HG02588 (cell line): ENCODE measurements around the gene CCDC154.
"Not testable (repeated sequence)": the region's sequence is repeated elsewhere in the genome, so short reads cannot be mapped to it uniquely, and the experiment has no call there.

Experiments
- ATAC-seq: cut with Tn5 transposase; IDR thresholded peaks from one replicate; pipeline ENCODE4 v1.9.1; 2021; ENCODE audit warnings: mild to moderate bottlenecking, moderate library complexity; ENCODE audit not compliant: unreplicated experiment

CCDC154 gene

GRCh38 chr16:1439699-1440074 is 4.7 kb downstream of the CCDC154 start:
- not testable (repeated sequence) for ATAC-seq

DNA sequence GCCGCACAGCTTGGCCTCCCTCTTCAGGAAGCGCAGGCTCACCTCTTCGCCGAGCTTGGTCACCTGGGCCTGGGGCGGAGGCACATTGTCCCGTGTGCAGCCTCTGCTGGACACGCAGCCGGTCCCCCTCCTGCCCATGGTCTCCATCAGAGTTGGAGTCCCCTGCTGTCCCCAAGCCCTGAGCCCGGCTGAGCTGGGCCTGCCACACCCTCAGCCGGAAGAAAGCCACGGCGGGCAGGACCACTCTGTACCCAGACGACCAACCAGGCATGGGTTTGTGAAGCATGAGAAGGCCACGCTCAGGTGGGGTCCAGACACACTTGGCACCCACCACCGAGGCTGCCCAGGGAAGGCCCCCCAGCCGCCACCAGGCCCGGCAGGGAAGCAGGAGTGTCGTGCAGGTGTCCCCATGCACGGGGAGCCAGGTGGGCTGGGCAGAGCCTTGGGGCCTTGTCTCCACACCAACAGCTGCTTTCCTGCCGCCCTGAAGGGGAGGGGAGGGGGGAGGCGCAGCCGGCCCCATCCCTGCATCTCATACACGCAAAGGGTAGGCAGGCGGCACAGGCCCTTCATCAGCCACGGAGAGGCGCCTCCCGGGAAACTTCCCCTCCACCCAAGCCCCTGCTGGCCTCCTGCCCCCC is 5.2 kb downstream of the CCDC154 start:
- ATAC-seq, result no peak

DNA sequence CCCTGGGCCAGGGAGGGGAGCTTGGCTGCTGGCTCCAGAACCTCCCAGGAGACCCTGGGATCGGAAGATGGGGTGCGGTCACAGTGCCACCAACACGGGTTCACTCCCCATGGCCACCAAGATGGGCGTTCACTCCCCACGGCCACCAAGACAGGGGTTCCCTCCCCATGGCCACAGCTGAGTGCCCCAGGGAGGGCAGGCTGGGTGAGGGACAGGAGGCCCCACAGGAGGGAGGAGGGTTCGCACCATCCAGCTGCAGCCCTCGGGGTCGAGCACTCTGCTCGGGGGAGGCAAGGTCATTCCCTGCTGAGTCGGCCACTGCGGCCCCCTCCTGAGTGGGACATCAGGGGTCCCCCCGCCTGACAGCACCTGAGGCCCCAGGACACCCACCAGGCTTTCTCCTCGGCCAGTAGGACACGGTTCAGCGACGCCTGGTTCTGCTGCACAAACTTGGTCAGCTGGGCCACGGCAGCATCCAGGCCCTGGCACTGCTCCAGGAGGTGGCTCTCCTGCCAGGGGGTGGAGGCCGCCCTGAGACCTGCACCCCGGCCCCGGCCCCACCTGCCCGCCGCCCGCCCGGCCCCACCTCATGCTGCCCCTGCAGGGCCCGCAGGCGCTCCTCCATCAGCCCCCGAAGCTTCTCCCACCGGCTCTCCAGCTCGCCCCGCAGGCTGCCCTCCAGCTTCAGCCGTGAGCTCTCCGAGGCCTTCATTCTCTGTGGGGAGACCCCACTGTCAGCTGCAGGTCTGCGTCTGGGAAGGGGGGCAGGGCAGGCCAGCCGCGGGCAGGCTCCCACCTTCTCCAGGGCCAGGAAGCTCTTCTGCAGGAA is 5.9 kb downstream of the CCDC154 start:
- no peak for ATAC-seq

- no peak for ATAC-seq
Measured at GRCh38 chr16:1437606-1438005, 6.8 kb downstream of the CCDC154 start.

DNA sequence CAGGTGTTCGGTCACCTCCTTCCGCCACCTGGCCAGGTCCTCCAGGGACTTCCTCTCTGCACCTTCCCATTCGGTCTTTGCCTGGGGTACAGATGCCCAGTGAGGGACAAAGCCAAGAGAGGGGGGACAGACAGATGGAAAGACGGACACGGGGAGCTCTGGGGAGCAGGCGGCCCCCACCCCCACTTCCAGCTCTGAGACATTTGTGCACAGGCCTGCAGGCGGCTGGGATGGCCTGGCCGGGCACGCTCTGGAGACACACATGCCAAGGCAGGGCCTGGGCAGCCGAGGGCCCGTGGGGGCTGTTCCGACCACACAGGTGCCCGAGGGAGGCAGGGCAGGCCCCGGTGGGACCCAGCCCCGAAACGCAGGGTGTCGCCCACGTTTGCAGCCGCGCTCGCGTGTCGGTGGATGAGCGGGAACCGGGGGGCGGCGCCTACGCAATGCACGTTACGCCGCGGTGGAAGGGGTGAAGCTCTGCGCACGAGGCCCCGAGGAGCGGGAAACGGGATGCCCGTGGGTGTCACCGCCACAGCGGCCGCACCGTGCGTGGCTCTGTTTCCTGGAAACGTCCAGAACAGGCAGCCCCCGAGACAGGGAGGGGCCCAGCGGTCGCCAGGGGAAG is 7.5 kb downstream of the CCDC154 start:
- ATAC-seq, result no peak

GRCh38 chr16:1435921-1436697 is 8.2 kb downstream of the CCDC154 start:
- ATAC-seq, result no peak

DNA sequence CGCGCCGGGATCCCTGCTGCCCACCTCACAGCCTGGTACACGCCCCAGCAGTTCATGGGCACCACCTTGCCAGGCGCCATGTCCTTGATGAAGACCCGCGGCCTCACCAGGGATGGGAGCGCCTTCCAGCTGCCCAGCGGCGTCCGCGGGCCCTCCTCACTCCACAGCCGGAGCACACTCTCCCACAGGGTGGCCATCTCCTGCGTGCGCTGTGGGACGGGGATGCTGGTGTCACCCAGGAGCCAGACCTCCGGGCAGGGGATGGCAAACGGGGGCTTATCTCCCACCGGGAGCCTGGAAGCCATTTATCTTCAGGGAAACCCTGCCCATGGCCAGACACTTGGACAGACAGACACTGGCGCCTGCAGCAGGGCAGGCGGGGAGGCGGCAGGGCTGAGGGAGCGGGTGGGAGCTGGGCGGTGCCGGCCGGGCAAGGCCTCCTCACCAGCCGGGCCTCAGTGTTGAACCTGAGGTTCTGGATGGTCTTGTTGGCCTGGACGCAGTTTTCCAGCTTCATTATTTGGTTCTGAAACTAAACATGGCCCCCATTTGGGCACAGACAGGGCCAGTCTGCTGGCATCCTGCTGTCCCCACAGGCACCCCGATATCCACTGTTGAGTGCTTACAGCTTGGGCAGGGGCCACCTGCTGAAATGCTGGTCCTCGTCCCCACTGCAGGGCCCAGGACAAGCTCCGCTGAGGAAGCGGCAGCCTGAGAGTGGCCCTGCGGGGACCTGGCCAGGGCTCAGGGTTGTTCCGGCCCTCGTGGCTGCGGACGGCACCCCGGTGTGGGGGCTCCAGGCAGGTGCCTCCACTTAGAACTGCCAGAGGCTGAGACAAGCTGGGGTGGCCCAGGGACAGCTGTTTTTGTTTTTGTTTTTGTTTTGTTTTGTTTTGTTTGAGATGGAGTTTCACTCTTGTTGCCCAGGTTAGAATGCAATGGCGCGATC is 9.4 kb downstream of the CCDC154 start:
- ATAC-seq, result no peak

- no peak for ATAC-seq
Measured at GRCh38 chr16:1433756-1434155, 10.6 kb downstream of the CCDC154 start.

DNA sequence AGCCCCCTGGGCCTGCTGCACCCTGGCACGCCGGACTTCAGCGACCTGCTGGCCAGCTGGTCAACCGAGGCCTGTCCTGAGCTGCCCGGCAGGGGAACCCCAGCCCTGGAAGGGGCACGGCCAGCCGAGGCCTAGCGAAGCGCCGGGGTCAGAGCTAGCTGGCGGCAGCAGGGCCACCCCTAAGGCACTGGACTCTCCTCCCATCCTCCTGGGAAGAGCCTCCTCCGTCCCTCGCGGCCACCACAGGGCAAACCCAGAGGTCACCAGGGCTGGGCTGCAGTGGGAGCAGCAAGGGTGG is 11.1 kb downstream of the CCDC154 start:
- ATAC-seq, result no peak

GRCh38 chr16:1432388-1433262 is 11.7 kb downstream of the CCDC154 start:
- ATAC-seq, result no peak

GRCh38 chr16:1431497-1432270 is 12.7 kb downstream of the CCDC154 start:
- no peak for ATAC-seq

DNA sequence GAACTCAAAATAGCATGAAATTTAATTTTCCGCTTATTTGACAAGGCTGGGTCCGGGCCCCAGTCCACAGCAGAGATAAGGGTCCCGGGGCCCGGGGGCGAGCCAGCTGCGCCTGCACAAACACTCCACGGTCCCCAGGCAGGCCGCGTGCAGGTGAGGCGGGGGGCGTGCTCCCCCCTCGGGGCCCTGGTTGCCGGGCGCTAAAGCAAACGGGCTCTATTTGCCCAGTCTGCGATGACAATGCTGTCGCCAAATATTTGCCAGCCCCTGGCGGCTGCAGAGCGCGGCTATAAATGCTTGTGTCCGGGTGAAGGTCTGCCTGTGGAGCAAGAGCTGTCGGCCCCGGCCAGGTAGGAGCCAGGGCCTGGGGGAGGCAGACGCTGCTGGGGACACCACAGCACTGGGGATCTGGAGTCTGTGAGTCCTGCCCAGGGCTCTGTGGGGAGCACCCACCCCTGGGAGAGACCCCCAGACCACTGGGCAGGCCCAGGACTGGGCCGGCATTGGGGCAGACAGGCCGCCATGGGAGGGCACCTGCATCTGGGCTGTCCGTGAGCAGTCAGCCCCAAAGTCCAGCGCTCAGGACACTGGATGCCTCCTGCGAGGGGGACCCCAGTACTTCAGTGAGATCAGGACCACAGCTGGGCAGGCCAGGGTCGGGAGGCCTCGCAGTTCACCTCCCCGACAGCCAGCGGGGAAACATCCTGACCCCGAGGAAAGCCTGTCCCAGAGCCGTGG is 13.4 kb downstream of the CCDC154 start, which contains the start of gene PERCC1:
PERCC1 (plus strand) TSS at position 320 of the 738 bp plus-strand sequence. CDS start 1,516 bp downstream, outside the sequence.
- ATAC-seq, result no peak

GRCh38 chr16:1430214-1430758 is 14.1 kb downstream of the CCDC154 start:
- ATAC-seq, result no peak

DNA sequence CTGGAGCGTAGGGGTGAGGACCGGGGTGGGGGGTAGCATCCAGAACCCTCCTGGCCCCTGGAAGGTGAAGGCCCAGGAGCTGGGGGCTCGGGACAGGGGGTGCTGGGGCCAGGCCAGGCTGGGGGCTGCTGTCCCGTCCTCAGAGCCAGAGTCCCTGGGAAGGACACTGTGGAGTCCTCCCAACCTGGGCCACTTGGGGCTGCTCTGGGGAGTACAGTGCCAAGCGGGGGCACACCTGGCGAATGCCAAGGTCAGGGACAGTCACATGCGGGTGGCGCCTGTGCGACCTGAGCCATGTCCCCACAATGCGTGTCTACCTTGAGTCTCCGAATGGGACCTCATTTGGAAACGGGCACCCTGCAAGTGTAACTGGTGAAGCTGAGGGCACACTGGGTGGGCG is 14.7 kb downstream of the CCDC154 start:
- ATAC-seq, result no peak

DNA sequence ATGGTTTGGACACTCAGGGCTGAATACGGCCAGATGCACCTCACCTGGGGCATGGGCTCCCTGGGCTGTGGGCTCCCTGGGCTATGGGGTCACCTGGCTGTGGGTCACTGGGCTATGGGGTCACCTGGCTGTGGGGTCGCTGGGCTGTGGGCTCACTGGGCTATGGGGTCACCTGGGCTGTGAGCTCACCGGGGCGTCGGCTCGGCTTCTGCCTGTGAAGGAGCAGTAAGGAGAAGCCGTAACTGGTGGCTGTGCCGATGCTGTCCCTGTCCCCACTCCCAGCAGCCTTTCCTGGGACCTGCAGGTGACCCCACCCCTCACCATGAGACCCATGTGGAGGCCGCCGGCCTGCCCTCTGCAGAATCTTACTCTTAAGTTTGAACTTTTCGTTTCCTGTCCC is 15.3 kb downstream of the CCDC154 start:
- no peak for ATAC-seq

- no peak for ATAC-seq
Measured at GRCh38 chr16:1428511-1428910, 15.8 kb downstream of the CCDC154 start.
